K562 (cell line): ENCODE data around the gene CBX8. TPM values are rescaled to one million over a fixed set of nuclear protein-coding genes. Genes with fewer than 3 reads are reported as not detected.
A peak's percentile ranks its signal among the peaks of the same experiment; 100 is the strongest.

ENCODE experiments used
- AFF4 ChIP-seq: sonication (generic); formaldehyde crosslinking; IDR thresholded peaks from 2 replicates; pipeline ENCODE4 v1.8.0; 2023; ENCODE audit warnings: mild to moderate bottlenecking, missing genetic modification reagents
- BMI1 ChIP-seq: fragments of 150-350 bp; IDR thresholded peaks from 2 replicates; pipeline ENCODE4 v1.6.1; 2014; ENCODE audit warnings: low read length
- DMBX1 ChIP-seq: fragments of 250-450 bp; sonication (Bioruptor Pico); IDR thresholded peaks from 2 replicates; pipeline ENCODE4 v1.8.0; 2022; ENCODE audit warnings: inconsistent platforms, mild to moderate bottlenecking, moderate library complexity, borderline replicate concordance
- E2F6 ChIP-seq, 2 experiments: IDR thresholded peaks; 2 replicates each; pipeline ENCODE4 v1.6.1; 2011; ENCODE audit warnings: borderline replicate concordance in 1 of 2, control low read depth in 1 of 2, low read depth in 1 of 2, low read length in 1 of 2, mild to moderate bottlenecking in 1 of 2, mixed read lengths in 1 of 2, moderate library complexity in 1 of 2; ENCODE audit not compliant: insufficient read depth in 1 of 2, insufficient read length in 1 of 2, poor library complexity in 1 of 2, severe bottlenecking in 1 of 2; ENCODE audit errors: extremely low read depth in 1 of 2
- E4F1 ChIP-seq: fragments of 250-450 bp; sonication (Bioruptor Pico); IDR thresholded peaks from 2 replicates; pipeline ENCODE4 v1.5.0; 2021; ENCODE audit warnings: mild to moderate bottlenecking, borderline replicate concordance
- EGR1 ChIP-seq: fragments of 450-650 bp; conservative IDR thresholded peaks from 2 replicates; pipeline ENCODE4 v1.6.1; 2017; ENCODE audit warnings: mild to moderate bottlenecking
- EZH2 ChIP-seq: IDR thresholded peaks from 2 replicates; pipeline ENCODE4 v1.6.1; 2012; ENCODE audit warnings: low read depth, mild to moderate bottlenecking, inconsistent platforms, low read length, borderline replicate concordance
- FOXP1 ChIP-seq: sonication (generic); formaldehyde crosslinking; IDR thresholded peaks from 2 replicates; pipeline ENCODE4 v1.8.0; 2022; ENCODE audit warnings: mild to moderate bottlenecking, missing genetic modification reagents
- GTF2A2 ChIP-seq: IDR thresholded peaks from 2 replicates; pipeline ENCODE4 v1.6.1; 2016; ENCODE audit warnings: mild to moderate bottlenecking, missing genetic modification characterization, missing compliant biosample characterization
- GTF2F1 ChIP-seq: IDR thresholded peaks from 2 replicates; pipeline ENCODE4 v1.6.1; 2011; ENCODE audit warnings: low read depth, low read length, improper control_type of control experiment
- HNRNPL ChIP-seq: fragments of 200-400 bp; formaldehyde crosslinking; IDR thresholded peaks from 2 replicates; pipeline ENCODE4 v1.6.1; 2017; ENCODE audit warnings: low read depth, mild to moderate bottlenecking, low read length
- MCM2 ChIP-seq: fragments of 450-650 bp; IDR thresholded peaks from 2 replicates; pipeline ENCODE4 v1.6.1; 2017; ENCODE audit warnings: low read depth, mild to moderate bottlenecking
- POLR3G ChIP-seq: IDR thresholded peaks from 2 replicates; pipeline ENCODE4 v1.6.1; 2011; ENCODE audit not compliant: insufficient read length, insufficient replicate concordance; ENCODE audit errors: extremely low read depth
- SIX5 ChIP-seq, 2 experiments: IDR thresholded peaks; 2 replicates each; pipeline ENCODE4 v1.6.1; 2011; ENCODE audit warnings: low read length in 2 of 2, borderline replicate concordance in 1 of 2, low read depth in 1 of 2, mild to moderate bottlenecking in 1 of 2, moderate library complexity in 1 of 2; ENCODE audit not compliant: insufficient read depth in 1 of 2
- SMAD2 ChIP-seq: fragments of 150-350 bp; IDR thresholded peaks from 2 replicates; pipeline ENCODE4 v1.6.1; 2014; ENCODE audit warnings: low read depth, mild to moderate bottlenecking, low read length
- ZHX1 ChIP-seq: fragments of 150-350 bp; conservative IDR thresholded peaks from 2 replicates; pipeline ENCODE4 v1.6.1; 2014; ENCODE audit warnings: low read length
- ZNF584 ChIP-seq: fragments of 200-800 bp; sonication (Bioruptor generic); IDR thresholded peaks from 2 replicates; pipeline ENCODE4 v1.6.1; 2016; ENCODE audit warnings: low read depth, mild to moderate bottlenecking, missing genetic modification characterization, missing compliant biosample characterization
- ZNF717 ChIP-seq: fragments of 250-450 bp; sonication (Bioruptor Pico); IDR thresholded peaks from 2 replicates; pipeline ENCODE4 v1.5.0; 2021
- polyA plus RNA-seq, 8 experiments: library from polyadenylated mRNA; depleted of rRNA in 4 of 8; stranded (reverse) in 5 of 8; unstranded in 3 of 8; fragments of >200 nt; fragmentation: Nextera tagmentation in 2 of 8; fragmentation: Illumina TruSeq in 1 of 8; extraction: Ambion mirVana in 2 of 8; extraction: Trizol in 1 of 8; gene quantifications; 2 replicates each; pipeline versions ENCODE4 v1.2.1 to v1.2.3, GENCODE V29; 2011 to 2014; ENCODE audit warnings: inconsistent platforms in 1 of 8, missing spikeins in 1 of 8
- total RNA-seq, 7 experiments: library from RNA; depleted of rRNA in 6 of 7; stranded (reverse); fragments of >200 nt in 6 of 7; fragmentation: Illumina TruSeq in 2 of 7; extraction: Trizol in 2 of 7; gene quantifications; 2 replicates each; pipeline versions ENCODE4 v1.2.1 to v1.2.3, GENCODE V29; 2011 to 2021; ENCODE audit warnings: low replicate concordance in 1 of 7

Gene CBX8
- total and polyA plus RNA-seq, 9 of the 15 experiments (the other 6 are each of a cell fraction or from before 2014, with no cell fraction given), result 0.08 to 11.9 (median 2.6) TPM

- TF ChIP-seq SIX5 (IDR thresholded peaks at IDR 0.05; ENCODE audit: borderline replicate concordance in 1 of 2, insufficient read depth in 1 of 2, low read depth in 1 of 2, low read length in 2 of 2) (no peak), EZH2 (no peak), HNRNPL (no peak), DMBX1 (CRISPR knock-in tag) (peak; percentile 70; the same call in 1 of the 2 replicates), FOXP1 (CRISPR knock-in tag) (no peak; the same call in 1 of the 2 replicates), ZHX1 (no peak), MCM2 (no peak), EGR1 (no peak), E4F1 (CRISPR knock-in tag) (no peak), POLR3G (no peak), ZNF584 (CRISPR knock-in tag) (no peak), SMAD2 (no peak), BMI1 (no peak), AFF4 (CRISPR knock-in tag) (0 out of 2 replicates have a peak, but pooled peaks have one; percentile 68), GTF2A2 (tag) (no peak), GTF2F1 (no peak), ZNF717 (no peak), E2F6 (IDR thresholded peaks at IDR 0.05; ENCODE audit: borderline replicate concordance in 1 of 2, extremely low read depth in 1 of 2, insufficient read depth in 1 of 2, insufficient read length in 1 of 2, low read depth in 1 of 2, low read length in 1 of 2, poor library complexity in 1 of 2, severe bottlenecking in 1 of 2) (peak; percentile 71 to 78)
These were observed 29.4 kb upstream of the CBX8 start (continued) for GRCh38 chr17:79826204-79826680.
